GM23338 (cell line): ENCODE data around the gene RTKN2.

Source experiments
- EZH2 ChIP-seq: fragments of 200-600 bp; sonication (generic); IDR thresholded peaks from one replicate; pipeline ENCODE4 v1.8.0; 2017; ENCODE audit warnings: antibody characterized with exemption, mild to moderate bottlenecking, low read depth; ENCODE audit not compliant: unreplicated experiment
- EZH2phosphoT487 ChIP-seq: fragments of 200-600 bp; sonication (generic); IDR thresholded peaks from one replicate; pipeline ENCODE4 v1.8.1; 2018; ENCODE audit warnings: antibody characterized with exemption; ENCODE audit not compliant: unreplicated experiment
- JUNB ChIP-seq: IDR thresholded peaks from one replicate; pipeline ENCODE4 v1.6.1; 2016; ENCODE audit warnings: antibody characterized with exemption; ENCODE audit not compliant: unreplicated experiment
- POLR2AphosphoS5 ChIP-seq: IDR thresholded peaks from 2 replicates; pipeline ENCODE4 v1.6.1; 2016; ENCODE audit warnings: antibody characterized with exemption, low read depth
- TF ChIP-seq, protein P1 (sequence below), 2 experiments: fragments of 200-600 bp in 1 of 2; sonication (generic) in 1 of 2; conservative IDR thresholded peaks; 2 replicates each; pipeline versions ENCODE4 v1.5.1 to v1.6.1; 2016 to 2017; ENCODE audit warnings: antibody characterized with exemption in 2 of 2, low read depth in 2 of 2, mild to moderate bottlenecking in 2 of 2, moderate library complexity in 1 of 2
- TF ChIP-seq, protein P2 (sequence below): IDR thresholded peaks from 2 replicates; pipeline ENCODE4 v1.6.1; 2016; ENCODE audit warnings: antibody characterized with exemption
- TF ChIP-seq, protein P3 (sequence below): IDR thresholded peaks from one replicate; pipeline ENCODE4 v1.6.1; 2018; ENCODE audit warnings: antibody characterized with exemption; ENCODE audit not compliant: unreplicated experiment

DNA sequence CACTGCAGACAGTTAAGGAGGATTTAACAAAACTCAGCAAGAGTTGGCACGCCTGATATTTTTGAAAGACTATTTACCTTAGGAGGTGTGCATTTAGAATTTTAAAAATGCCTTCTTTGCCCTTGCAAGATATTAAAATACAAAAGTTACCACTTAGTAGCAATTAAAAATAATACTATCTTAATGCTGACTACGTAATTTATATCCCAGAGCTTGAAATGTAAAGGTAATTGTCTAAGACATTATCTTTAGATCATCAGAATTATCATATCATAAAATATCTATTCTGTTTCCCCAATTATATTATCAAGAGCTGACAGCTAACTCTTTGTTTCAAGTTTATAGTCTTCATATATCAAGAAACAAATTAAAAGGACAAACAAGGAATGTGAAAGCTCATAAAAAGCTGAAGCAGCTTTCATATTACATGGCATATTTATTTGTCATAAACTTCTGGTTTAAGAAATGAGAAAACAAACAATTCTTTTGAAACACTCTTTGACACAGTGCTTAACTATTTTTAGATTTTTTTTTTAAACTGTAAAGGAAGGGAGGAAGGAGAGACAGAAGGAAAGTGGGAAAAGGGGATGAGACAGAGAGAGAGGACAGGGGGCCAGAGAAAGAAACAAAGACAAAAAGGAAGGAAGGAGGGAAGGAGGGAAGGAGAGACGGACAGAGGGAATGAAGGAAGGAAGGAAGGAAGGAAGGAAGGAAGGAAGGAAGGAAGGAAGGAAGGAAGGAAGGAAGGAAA, 73.5 kb downstream of the RTKN2 start:
- TF ChIP-seq JUNB (no peak), EZH2phosphoT487 (no peak), POLR2AphosphoS5 (no peak), EZH2 (no peak)
- TF ChIP-seq, protein P1, sequence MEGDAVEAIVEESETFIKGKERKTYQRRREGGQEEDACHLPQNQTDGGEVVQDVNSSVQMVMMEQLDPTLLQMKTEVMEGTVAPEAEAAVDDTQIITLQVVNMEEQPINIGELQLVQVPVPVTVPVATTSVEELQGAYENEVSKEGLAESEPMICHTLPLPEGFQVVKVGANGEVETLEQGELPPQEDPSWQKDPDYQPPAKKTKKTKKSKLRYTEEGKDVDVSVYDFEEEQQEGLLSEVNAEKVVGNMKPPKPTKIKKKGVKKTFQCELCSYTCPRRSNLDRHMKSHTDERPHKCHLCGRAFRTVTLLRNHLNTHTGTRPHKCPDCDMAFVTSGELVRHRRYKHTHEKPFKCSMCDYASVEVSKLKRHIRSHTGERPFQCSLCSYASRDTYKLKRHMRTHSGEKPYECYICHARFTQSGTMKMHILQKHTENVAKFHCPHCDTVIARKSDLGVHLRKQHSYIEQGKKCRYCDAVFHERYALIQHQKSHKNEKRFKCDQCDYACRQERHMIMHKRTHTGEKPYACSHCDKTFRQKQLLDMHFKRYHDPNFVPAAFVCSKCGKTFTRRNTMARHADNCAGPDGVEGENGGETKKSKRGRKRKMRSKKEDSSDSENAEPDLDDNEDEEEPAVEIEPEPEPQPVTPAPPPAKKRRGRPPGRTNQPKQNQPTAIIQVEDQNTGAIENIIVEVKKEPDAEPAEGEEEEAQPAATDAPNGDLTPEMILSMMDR (conservative IDR thresholded peaks at IDR 0.05; ENCODE audit: low read depth in 2 of 2): no peak
- TF ChIP-seq, protein P2, sequence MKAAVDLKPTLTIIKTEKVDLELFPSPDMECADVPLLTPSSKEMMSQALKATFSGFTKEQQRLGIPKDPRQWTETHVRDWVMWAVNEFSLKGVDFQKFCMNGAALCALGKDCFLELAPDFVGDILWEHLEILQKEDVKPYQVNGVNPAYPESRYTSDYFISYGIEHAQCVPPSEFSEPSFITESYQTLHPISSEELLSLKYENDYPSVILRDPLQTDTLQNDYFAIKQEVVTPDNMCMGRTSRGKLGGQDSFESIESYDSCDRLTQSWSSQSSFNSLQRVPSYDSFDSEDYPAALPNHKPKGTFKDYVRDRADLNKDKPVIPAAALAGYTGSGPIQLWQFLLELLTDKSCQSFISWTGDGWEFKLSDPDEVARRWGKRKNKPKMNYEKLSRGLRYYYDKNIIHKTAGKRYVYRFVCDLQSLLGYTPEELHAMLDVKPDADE: no peak
- TF ChIP-seq, protein P3, sequence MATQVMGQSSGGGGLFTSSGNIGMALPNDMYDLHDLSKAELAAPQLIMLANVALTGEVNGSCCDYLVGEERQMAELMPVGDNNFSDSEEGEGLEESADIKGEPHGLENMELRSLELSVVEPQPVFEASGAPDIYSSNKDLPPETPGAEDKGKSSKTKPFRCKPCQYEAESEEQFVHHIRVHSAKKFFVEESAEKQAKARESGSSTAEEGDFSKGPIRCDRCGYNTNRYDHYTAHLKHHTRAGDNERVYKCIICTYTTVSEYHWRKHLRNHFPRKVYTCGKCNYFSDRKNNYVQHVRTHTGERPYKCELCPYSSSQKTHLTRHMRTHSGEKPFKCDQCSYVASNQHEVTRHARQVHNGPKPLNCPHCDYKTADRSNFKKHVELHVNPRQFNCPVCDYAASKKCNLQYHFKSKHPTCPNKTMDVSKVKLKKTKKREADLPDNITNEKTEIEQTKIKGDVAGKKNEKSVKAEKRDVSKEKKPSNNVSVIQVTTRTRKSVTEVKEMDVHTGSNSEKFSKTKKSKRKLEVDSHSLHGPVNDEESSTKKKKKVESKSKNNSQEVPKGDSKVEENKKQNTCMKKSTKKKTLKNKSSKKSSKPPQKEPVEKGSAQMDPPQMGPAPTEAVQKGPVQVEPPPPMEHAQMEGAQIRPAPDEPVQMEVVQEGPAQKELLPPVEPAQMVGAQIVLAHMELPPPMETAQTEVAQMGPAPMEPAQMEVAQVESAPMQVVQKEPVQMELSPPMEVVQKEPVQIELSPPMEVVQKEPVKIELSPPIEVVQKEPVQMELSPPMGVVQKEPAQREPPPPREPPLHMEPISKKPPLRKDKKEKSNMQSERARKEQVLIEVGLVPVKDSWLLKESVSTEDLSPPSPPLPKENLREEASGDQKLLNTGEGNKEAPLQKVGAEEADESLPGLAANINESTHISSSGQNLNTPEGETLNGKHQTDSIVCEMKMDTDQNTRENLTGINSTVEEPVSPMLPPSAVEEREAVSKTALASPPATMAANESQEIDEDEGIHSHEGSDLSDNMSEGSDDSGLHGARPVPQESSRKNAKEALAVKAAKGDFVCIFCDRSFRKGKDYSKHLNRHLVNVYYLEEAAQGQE: no peak
